ENCODE measurements around the gene DCLK2. TPM values are rescaled to one million over a fixed set of nuclear protein-coding genes. Genes with fewer than 3 reads are reported as not detected.

The DCLK2 gene
- total and polyA plus RNA-seq, 12 donors: 4.1 to 33.4 (median 16.7) TPM

DNA sequence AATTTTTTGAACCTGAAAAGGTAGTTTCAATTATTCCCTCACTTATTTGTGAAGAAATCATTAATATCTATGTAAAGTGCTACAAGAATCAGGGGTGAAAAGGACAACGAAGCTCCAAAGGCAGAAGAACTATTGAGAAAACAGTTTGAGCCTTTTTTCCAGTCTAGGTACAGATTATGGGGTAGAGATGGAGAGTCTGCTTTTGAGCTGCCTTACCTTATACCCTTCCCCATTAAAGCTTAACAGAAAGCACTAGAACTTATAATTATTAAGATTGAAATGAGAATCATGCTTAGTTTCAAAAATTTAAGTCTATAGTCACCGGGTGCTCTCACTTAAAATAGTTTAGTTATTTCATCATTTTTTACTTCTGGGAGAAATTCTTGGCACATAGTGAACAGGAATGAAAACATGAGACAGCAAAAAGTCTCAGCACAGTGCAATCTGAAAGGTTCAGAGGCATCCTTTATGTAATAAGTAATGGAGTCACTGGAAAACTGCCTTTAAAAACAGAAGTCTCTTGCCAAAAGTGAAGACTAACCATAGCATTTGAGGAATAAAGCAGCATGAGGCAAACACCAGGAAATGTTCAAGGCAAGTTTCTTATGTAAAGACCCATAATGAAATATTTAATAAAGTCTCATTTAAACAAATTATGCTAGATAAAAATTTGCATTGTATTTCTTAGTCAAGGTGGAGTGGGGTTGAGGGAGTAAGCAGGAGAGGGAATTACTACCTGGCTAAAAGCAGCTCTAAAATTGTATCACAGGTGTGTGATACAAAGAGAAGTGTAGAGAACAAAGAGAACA, 5.1 kb upstream of the DCLK2 start:
- ATAC-seq (peak in 7 of 8 donors; percentile 21 to 43 (median 31)), DNase-seq (no peak)
- peaks cover 0 to 19% (median 0%) of the 10 kb centered on the region in 7 donors for H3K27me3 ChIP-seq
- H3K27ac ChIP-seq: no peak overlapping the region
- intact Hi-C loops (cut with DNase I): loop anchor here in 5 of 10 donors (10.0 kb wide), 4 partner anchors 58 to 142 kb away; no protein-coding TSS in a partner anchor
- peaks cover 0 to 21% (median 7%) of the 10 kb centered on the region in 9 donors for H3K4me1 ChIP-seq
- WGBS, 2 donors: 57 to 59% methylated on average over 2 of the region's 2 CpGs
- H3K4me3 ChIP-seq: no peak overlapping the region
- H3K36me3 ChIP-seq: no peaks in the 10 kb centered on the region
- TF ChIP-seq, protein P1, sequence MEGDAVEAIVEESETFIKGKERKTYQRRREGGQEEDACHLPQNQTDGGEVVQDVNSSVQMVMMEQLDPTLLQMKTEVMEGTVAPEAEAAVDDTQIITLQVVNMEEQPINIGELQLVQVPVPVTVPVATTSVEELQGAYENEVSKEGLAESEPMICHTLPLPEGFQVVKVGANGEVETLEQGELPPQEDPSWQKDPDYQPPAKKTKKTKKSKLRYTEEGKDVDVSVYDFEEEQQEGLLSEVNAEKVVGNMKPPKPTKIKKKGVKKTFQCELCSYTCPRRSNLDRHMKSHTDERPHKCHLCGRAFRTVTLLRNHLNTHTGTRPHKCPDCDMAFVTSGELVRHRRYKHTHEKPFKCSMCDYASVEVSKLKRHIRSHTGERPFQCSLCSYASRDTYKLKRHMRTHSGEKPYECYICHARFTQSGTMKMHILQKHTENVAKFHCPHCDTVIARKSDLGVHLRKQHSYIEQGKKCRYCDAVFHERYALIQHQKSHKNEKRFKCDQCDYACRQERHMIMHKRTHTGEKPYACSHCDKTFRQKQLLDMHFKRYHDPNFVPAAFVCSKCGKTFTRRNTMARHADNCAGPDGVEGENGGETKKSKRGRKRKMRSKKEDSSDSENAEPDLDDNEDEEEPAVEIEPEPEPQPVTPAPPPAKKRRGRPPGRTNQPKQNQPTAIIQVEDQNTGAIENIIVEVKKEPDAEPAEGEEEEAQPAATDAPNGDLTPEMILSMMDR (IDR thresholded peaks at IDR 0.05): no peak
- H3K9me3 ChIP-seq: no peaks in the 10 kb centered on the region

DNA sequence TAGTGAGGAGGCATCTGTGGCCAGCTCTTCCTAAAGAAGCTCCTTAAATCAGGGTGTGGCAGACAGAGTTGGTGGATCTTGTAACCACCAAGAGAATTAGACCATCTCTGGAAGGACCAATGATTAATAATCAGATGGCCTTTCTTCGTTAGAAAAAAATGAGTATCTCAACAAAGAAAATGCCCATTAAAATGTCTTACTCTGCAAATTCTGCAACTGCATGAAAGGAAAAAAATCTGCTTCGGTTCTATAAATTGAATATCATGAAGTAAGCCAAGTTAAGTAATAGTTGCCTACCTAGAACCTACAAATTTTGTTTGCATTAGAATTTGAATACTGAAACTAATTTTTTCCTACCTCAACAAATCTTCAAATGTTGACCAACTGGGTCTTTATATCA, 4.2 kb upstream of the DCLK2 start:
- H3K36me3 ChIP-seq: no peaks in the 10 kb centered on the region
- DNase-seq (no peak), ATAC-seq (no peak)
- H3K27ac ChIP-seq: no peak overlapping the region
- 94 to 97% methylated on average over 2 of the region's 2 CpGs for WGBS, 2 donors
- TF ChIP-seq, protein P1 (IDR thresholded peaks at IDR 0.05): no peak
- peaks cover 0 to 20% (median 7%) of the 10 kb centered on the region in 9 donors for H3K4me1 ChIP-seq
- peaks cover 0 to 27% (median 0%) of the 10 kb centered on the region in 7 donors for H3K27me3 ChIP-seq
- no peaks in the 10 kb centered on the region for H3K9me3 ChIP-seq
- no peak overlapping the region for H3K4me3 ChIP-seq
- intact Hi-C loops (cut with DNase I): loop anchor here in 5 of 10 donors (10.0 kb wide), 4 partner anchors 59 to 141 kb away; no protein-coding TSS in a partner anchor

DNA sequence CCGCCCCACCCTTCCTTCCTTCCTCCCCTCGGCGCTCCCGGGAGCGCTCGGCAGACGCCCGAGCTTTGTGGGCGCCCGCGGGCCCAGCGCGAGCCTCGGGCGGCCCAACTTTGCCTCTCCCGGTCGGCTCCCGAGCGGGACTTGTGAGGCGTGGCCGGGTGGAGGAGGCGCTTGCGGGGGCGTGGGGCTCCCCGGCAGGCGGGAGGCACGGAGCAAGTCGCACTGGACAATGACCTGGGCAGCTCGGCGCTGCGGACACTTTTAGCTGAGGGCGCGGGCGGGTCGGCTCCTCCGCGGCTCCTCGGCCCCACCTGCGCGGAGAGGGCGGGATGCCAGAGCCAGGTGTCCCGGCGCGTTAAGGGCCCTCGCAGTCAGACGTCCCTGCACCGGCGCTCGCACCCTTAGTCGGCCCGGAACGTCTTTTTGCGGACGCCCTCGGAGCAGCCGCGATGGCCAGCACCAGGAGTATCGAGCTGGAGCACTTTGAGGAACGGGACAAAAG, 385 bp downstream of the DCLK2 start:
- TF ChIP-seq, protein P1 (IDR thresholded peaks at IDR 0.05): no peak
- H3K4me3 ChIP-seq: peak overlapping the region; percentile 69 to 93 (median 74)
- DNase-seq: peak; percentile 62 to 73
- 0% methylated on average over 49 to 59 of the region's 59 CpGs for WGBS, 2 donors
- intact Hi-C loops (cut with DNase I): loop anchor here in 9 of 10 donors (2.0 to 10.0 kb wide), 10 partner anchors 64 to 136 kb away; no protein-coding TSS in a partner anchor
- no peaks in the 10 kb centered on the region for H3K9me3 ChIP-seq
- no peaks in the 10 kb centered on the region for H3K36me3 ChIP-seq
- H3K27me3 ChIP-seq: peaks cover 0 to 40% (median 0%) of the 10 kb centered on the region in 7 donors
- peak overlapping the region; percentile 81 to 96 (median 90) for H3K27ac ChIP-seq
- peaks cover 0 to 49% (median 24%) of the 10 kb centered on the region in 9 donors for H3K4me1 ChIP-seq
- ATAC-seq: peak; percentile 58 to 79 (median 72)

DNA sequence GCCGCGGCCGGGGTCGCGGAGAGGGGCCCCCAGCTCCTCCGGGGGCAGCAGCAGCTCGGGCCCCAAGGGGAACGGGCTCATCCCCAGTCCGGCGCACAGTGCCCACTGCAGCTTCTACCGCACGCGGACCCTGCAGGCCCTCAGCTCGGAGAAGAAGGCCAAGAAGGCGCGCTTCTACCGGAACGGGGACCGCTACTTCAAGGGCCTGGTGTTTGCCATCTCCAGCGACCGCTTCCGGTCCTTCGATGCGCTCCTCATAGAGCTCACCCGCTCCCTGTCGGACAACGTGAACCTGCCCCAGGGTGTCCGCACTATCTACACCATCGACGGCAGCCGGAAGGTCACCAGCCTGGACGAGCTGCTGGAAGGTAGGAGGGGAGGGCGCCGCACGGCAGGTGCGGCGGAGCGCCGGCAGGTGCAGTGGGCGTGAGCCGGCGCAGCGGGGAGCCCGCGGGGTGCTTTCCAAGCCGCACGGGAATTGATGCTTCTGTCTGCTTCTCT, 886 bp downstream of the DCLK2 start:
- H3K4me3 ChIP-seq: peak overlapping the region; percentile 69 to 93 (median 74)
- ATAC-seq (peak; percentile 26 to 65 (median 39)), DNase-seq (peak; percentile 34 to 43)
- H3K9me3 ChIP-seq: no peaks in the 10 kb centered on the region
- peak overlapping the region in 9 of 10 donors; percentile 81 to 96 (median 90) for H3K27ac ChIP-seq
- H3K36me3 ChIP-seq: no peaks in the 10 kb centered on the region
- TF ChIP-seq, protein P1 (IDR thresholded peaks at IDR 0.05): peak in 3 of 9 donors; percentile 31 to 43 (median 34)
- peaks cover 0 to 40% (median 0%) of the 10 kb centered on the region in 7 donors for H3K27me3 ChIP-seq
- peaks cover 0 to 49% (median 24%) of the 10 kb centered on the region in 9 donors for H3K4me1 ChIP-seq
- intact Hi-C loops (cut with DNase I): loop anchor here in 9 of 10 donors (2.0 to 10.0 kb wide), 10 partner anchors 64 to 136 kb away; no protein-coding TSS in a partner anchor
- WGBS, 2 donors: 1 to 2% methylated on average over 47 of the region's 47 CpGs

All from heart right ventricle (tissue), 16 donors.